Trophoblast cell (in vitro differentiated cells and primary cell): ENCODE data around the gene EFS.

Source experiments
- DNase-seq, 2 donors: peaks; one replicate each; pipeline ENCODE4 v3.0.0-alpha.2; 2016
- H2AFZ ChIP-seq: 2 replicates; pipeline ENCODE4 v1.6.1; 2013; ENCODE audit warnings: low read length, moderate library complexity, mild to moderate bottlenecking; ENCODE audit not compliant: insufficient read depth, poor library complexity
- H2AK5ac ChIP-seq: 2 replicates; pipeline ENCODE4 v1.6.1; 2013; ENCODE audit warnings: mild to moderate bottlenecking, low read length
- H2BK120ac ChIP-seq: 2 replicates; pipeline ENCODE4 v1.6.1; 2013; ENCODE audit warnings: low read length, mild to moderate bottlenecking, moderate library complexity; ENCODE audit not compliant: insufficient read depth, poor library complexity
- H2BK12ac ChIP-seq: 2 replicates; pipeline ENCODE4 v1.6.1; 2013; ENCODE audit warnings: mild to moderate bottlenecking, low read length, moderate library complexity
- H2BK5ac ChIP-seq: 2 replicates; pipeline ENCODE4 v1.6.1; 2013; ENCODE audit warnings: low read length, low read depth, moderate library complexity, mild to moderate bottlenecking; ENCODE audit not compliant: poor library complexity
- H3K14ac ChIP-seq: 2 replicates; pipeline ENCODE4 v1.6.1; 2013; ENCODE audit warnings: mild to moderate bottlenecking, low read length
- H3K18ac ChIP-seq: 2 replicates; pipeline ENCODE4 v1.6.1; 2013; ENCODE audit warnings: mild to moderate bottlenecking, low read length
- H3K23ac ChIP-seq: 2 replicates; pipeline ENCODE4 v1.6.1; 2013; ENCODE audit warnings: low read length
- H3K27ac ChIP-seq: 2 replicates; pipeline ENCODE4 v1.5.1; 2013; ENCODE audit warnings: low read depth, mild to moderate bottlenecking, inconsistent platforms, low read length, moderate library complexity
- H3K27me3 ChIP-seq: 2 replicates; pipeline ENCODE4 v1.6.1; 2013; ENCODE audit warnings: inconsistent platforms, mild to moderate bottlenecking, low read length, moderate library complexity; ENCODE audit not compliant: insufficient read depth
- H3K36me3 ChIP-seq, 2 experiments: 1 replicate in 1 of 2; 2 replicates in 1 of 2; pipeline ENCODE4 v1.6.1; 2013; ENCODE audit warnings: low read length in 2 of 2, mild to moderate bottlenecking in 2 of 2, moderate library complexity in 1 of 2; ENCODE audit not compliant: insufficient read depth in 2 of 2, control insufficient read depth in 1 of 2
- H3K4ac ChIP-seq: 2 replicates; pipeline ENCODE4 v1.6.1; 2013; ENCODE audit warnings: low read depth, mild to moderate bottlenecking, low read length, moderate library complexity
- H3K4me1 ChIP-seq, 2 experiments: 1 replicate in 1 of 2; 2 replicates in 1 of 2; pipeline ENCODE4 v1.6.1; 2013; ENCODE audit warnings: low read length in 2 of 2, mild to moderate bottlenecking in 2 of 2, moderate library complexity in 1 of 2; ENCODE audit not compliant: insufficient read depth in 2 of 2, control insufficient read depth in 1 of 2
- H3K4me2 ChIP-seq: 2 replicates; pipeline ENCODE4 v1.6.1; 2013; ENCODE audit warnings: inconsistent platforms, mild to moderate bottlenecking, low read length, moderate library complexity
- H3K4me3 ChIP-seq: 2 replicates; pipeline ENCODE4 v1.5.1; 2013; ENCODE audit warnings: mild to moderate bottlenecking, low read depth, low read length, inconsistent platforms
- H3K79me1 ChIP-seq: one replicate; pipeline ENCODE4 v1.6.1; 2013; ENCODE audit warnings: low read length
- H3K79me2 ChIP-seq: 2 replicates; pipeline ENCODE4 v1.6.1; 2013; ENCODE audit warnings: low read length, mild to moderate bottlenecking; ENCODE audit not compliant: control insufficient read depth, insufficient read depth, poor library complexity
- H3K9ac ChIP-seq: 2 replicates; pipeline ENCODE4 v1.6.1; 2013; ENCODE audit warnings: mild to moderate bottlenecking, low read length
- H3K9me3 ChIP-seq: 2 replicates; pipeline ENCODE4 v1.6.1; 2013; ENCODE audit warnings: low read depth, mild to moderate bottlenecking, control low read depth, inconsistent platforms, low read length; ENCODE audit not compliant: insufficient read depth
- H4K12ac ChIP-seq: 2 replicates; pipeline ENCODE4 v1.6.1; 2013; ENCODE audit warnings: low read depth, mild to moderate bottlenecking, low read length, moderate library complexity
- H4K8ac ChIP-seq: 2 replicates; pipeline ENCODE4 v1.6.1; 2013; ENCODE audit warnings: low read depth, mild to moderate bottlenecking, low read length, moderate library complexity
- H4K91ac ChIP-seq: one replicate; pipeline ENCODE4 v1.6.1; 2013; ENCODE audit warnings: low read depth, mild to moderate bottlenecking, low read length, moderate library complexity
- WGBS: extraction: QIAGEN DNeasy Blood & Tissue Kit; methylation state at CpG from one replicate; pipeline ENCODE4 v1.1.7; 2013; ENCODE audit warnings: missing lambda C conversion rate; ENCODE audit not compliant: insufficient read length, insufficient coverage; ENCODE audit errors: extremely low coverage; 5-methylcytosine and 5-hydroxymethylcytosine counted together

EFS gene

GRCh38 chr14:23373041-23373440 lies 8.1 kb upstream of the EFS start:
- DNase-seq: no peak
- Histone ChIP-seq H3K4me3 (no peak overlapping the region), H3K4ac (no peak overlapping the region), H4K8ac (no peak overlapping the region), H3K9me3 (peaks cover 2% of the 10 kb centered on the region), H3K23ac (no peak overlapping the region), H2AK5ac (no peak overlapping the region), H3K79me2 (no peaks in the 10 kb centered on the region), H2BK120ac (no peak overlapping the region), H3K14ac (no peak overlapping the region), H3K27ac (no peak overlapping the region), H3K79me1 (no peaks in the 10 kb centered on the region), H3K36me3 (no peaks in the 10 kb centered on the region), H3K27me3 (no peaks in the 10 kb centered on the region), H4K12ac (no peak overlapping the region), H2AFZ (no peak overlapping the region), H4K91ac (no peak overlapping the region), H2BK5ac (no peak overlapping the region), H2BK12ac (no peak overlapping the region), H3K4me2 (no peak overlapping the region), H3K4me1 (no peaks in the 10 kb centered on the region), H3K18ac (no peak overlapping the region), H3K9ac (no peak overlapping the region)
- no CpG with 5 or more reads among the region's 3 CpGs for WGBS

DNA sequence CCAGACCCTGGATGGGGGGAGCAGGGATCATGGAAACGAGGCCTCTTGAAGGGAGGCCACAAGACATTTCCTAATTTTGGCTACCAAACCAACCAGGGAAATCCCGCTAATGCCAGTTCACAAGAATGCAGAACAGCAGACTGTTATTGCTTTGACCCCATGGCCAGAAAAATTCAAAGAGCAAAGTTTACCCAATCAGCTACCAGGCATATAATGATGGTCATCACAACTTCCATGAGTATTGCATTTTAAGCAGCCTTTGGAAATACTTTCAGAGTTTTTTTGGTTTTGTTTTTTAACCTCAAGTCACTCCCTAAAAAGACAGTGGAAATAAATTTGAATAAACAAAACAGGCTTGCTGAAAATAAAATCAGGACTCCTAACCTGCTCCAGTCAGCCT lies 7.5 kb upstream of the EFS start, which contains the start of gene IL25:
Gene IL25, plus strand, starts transcription at position 301 of the 400 bp plus-strand sequence.
- Histone ChIP-seq H3K9ac (no peak within 1 kb of the TSS), H3K36me3 (no peaks in the 10 kb centered on the region), H2AK5ac (no peak within 1 kb of the TSS), H3K4ac (no peak within 1 kb of the TSS), H2AFZ (no peak within 1 kb of the TSS), H4K12ac (no peak within 1 kb of the TSS), H3K4me1 (no peaks in the 10 kb centered on the region), H3K23ac (no peak within 1 kb of the TSS), H2BK12ac (no peak within 1 kb of the TSS), H3K79me1 (no peaks in the 10 kb centered on the region), H3K27me3 (no peaks in the 10 kb centered on the region), H3K18ac (no peak within 1 kb of the TSS), H4K91ac (no peak within 1 kb of the TSS), H3K27ac (no peak within 1 kb of the TSS), H3K79me2 (no peaks in the 10 kb centered on the region), H3K9me3 (peaks cover 2% of the 10 kb centered on the region), H2BK5ac (no peak within 1 kb of the TSS), H2BK120ac (no peak within 1 kb of the TSS), H3K14ac (no peak within 1 kb of the TSS), H3K4me2 (no peak within 1 kb of the TSS), H4K8ac (no peak within 1 kb of the TSS), H3K4me3 (no peak within 1 kb of the TSS)
- no peak for DNase-seq
- no CpG with 5 or more reads among the region's 2 CpGs for WGBS

DNA sequence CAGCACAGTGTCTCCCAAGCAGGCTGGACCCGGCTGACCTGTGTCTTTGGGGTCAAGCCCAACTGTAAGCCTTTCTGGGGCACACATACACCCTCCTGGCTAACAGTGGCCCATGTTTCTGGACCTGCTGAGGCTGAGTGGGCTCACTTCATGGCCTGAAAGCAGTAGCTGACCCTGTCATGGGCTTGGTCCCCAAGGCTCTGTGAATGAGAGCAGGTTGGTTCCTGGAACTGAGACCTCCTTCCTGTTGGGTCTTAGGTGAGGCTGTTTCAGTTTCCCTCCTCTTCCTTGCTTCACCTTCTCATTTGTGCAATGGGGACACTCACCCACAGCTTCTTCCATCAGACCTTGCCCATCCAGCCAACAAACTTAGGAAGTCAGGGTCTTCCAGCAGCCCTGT lies 6.9 kb upstream of the EFS start:
- Histone ChIP-seq H3K4me1 (peaks cover 0 to under 1% of the 10 kb centered on the region in 2 experiments), H3K18ac (no peak overlapping the region), H2BK120ac (no peak overlapping the region), H3K4me2 (no peak overlapping the region), H3K23ac (no peak overlapping the region), H4K91ac (no peak overlapping the region), H3K79me1 (no peaks in the 10 kb centered on the region), H3K4me3 (no peak overlapping the region), H4K12ac (no peak overlapping the region), H3K14ac (no peak overlapping the region), H3K9ac (no peak overlapping the region), H2AK5ac (no peak overlapping the region), H3K9me3 (peaks cover 2% of the 10 kb centered on the region), H2AFZ (no peak overlapping the region), H2BK5ac (no peak overlapping the region), H3K27ac (no peak overlapping the region), H3K4ac (no peak overlapping the region), H3K79me2 (no peaks in the 10 kb centered on the region), H2BK12ac (no peak overlapping the region), H3K27me3 (no peaks in the 10 kb centered on the region), H3K36me3 (no peaks in the 10 kb centered on the region), H4K8ac (no peak overlapping the region)
- no CpG with 5 or more reads among the region's 1 CpG for WGBS
- no peak for DNase-seq

- no peak for DNase-seq
- Histone ChIP-seq H4K8ac (no peak overlapping the region), H2BK5ac (no peak overlapping the region), H3K4ac (no peak overlapping the region), H3K27ac (no peak overlapping the region), H3K27me3 (no peaks in the 10 kb centered on the region), H2AFZ (no peak overlapping the region), H3K9me3 (peaks cover 2% of the 10 kb centered on the region), H3K4me3 (no peak overlapping the region), H3K4me1 (peaks cover 0 to 5% of the 10 kb centered on the region in 2 experiments), H4K12ac (no peak overlapping the region), H3K23ac (no peak overlapping the region), H4K91ac (no peak overlapping the region), H3K18ac (no peak overlapping the region), H3K79me1 (peaks cover 12% of the 10 kb centered on the region), H2BK12ac (no peak overlapping the region), H3K36me3 (no peaks in the 10 kb centered on the region), H2BK120ac (no peak overlapping the region), H2AK5ac (no peak overlapping the region), H3K4me2 (no peak overlapping the region), H3K79me2 (peaks cover 8% of the 10 kb centered on the region), H3K9ac (no peak overlapping the region), H3K14ac (no peak overlapping the region)
- WGBS: no CpG with 5 or more reads among the region's 1 CpG
Observed at GRCh38 chr14:23370221-23370620, 5.2 kb upstream of the EFS start.
